GM21515 (cell line): Measurements from ENCODE around the gene SDK2.

Source experiments
- ATAC-seq: cut with Tn5 transposase; IDR thresholded peaks from one replicate; pipeline ENCODE4 v1.9.1; 2021; ENCODE audit not compliant: unreplicated experiment

SDK2 gene

GRCh38 chr17:73429440-73430164 lies 214.6 kb downstream of the SDK2 start:
- peak; percentile 85 for ATAC-seq

- no peak for ATAC-seq
Measured at GRCh38 chr17:73427198-73427597, 217.0 kb downstream of the SDK2 start.

GRCh38 chr17:73424571-73424970 lies 219.7 kb downstream of the SDK2 start:
- no peak for ATAC-seq

- no peak for ATAC-seq
Measured at GRCh38 chr17:73423806-73424205, 220.4 kb downstream of the SDK2 start.

- no peak for ATAC-seq
Measured at GRCh38 chr17:73423159-73423715, 221.0 kb downstream of the SDK2 start.

GRCh38 chr17:73422121-73422520 lies 222.1 kb downstream of the SDK2 start:
- ATAC-seq = no peak

GRCh38 chr17:73420897-73421296 lies 223.3 kb downstream of the SDK2 start:
- no peak for ATAC-seq

GRCh38 chr17:73419881-73420280 lies 224.4 kb downstream of the SDK2 start:
- no peak for ATAC-seq

GRCh38 chr17:73419051-73419450 lies 225.2 kb downstream of the SDK2 start:
- no peak for ATAC-seq

- ATAC-seq = no peak
Measured at GRCh38 chr17:73415782-73416181, 228.5 kb downstream of the SDK2 start.

- ATAC-seq = no peak
Measured at GRCh38 chr17:73414171-73414955, 229.9 kb downstream of the SDK2 start.

- no peak for ATAC-seq
Measured at GRCh38 chr17:73412914-73413313, 231.3 kb downstream of the SDK2 start.

- no peak for ATAC-seq
Measured at GRCh38 chr17:73411313-73411747, 232.9 kb downstream of the SDK2 start.

- ATAC-seq = no peak
Measured at GRCh38 chr17:73410586-73411312, 233.5 kb downstream of the SDK2 start.

GRCh38 chr17:73404246-73404645 lies 240.0 kb downstream of the SDK2 start:
- no peak for ATAC-seq

GRCh38 chr17:73402466-73402865 lies 241.8 kb downstream of the SDK2 start:
- no peak for ATAC-seq

- no peak for ATAC-seq
Measured at GRCh38 chr17:73401911-73402310, 242.3 kb downstream of the SDK2 start.

- no peak for ATAC-seq
Measured at GRCh38 chr17:73400915-73401545, 243.2 kb downstream of the SDK2 start.

- ATAC-seq = no peak
Measured at GRCh38 chr17:73399056-73399455, 245.2 kb downstream of the SDK2 start.

- no peak for ATAC-seq
Measured at GRCh38 chr17:73397856-73398540, 246.2 kb downstream of the SDK2 start.
